K562 (cell line): Measurements from ENCODE around the gene GATA5. TPM values are rescaled to one million over a fixed set of nuclear protein-coding genes. Genes with fewer than 3 reads are reported as not detected.

Source experiments
- ATAC-seq: fragments of 200-7000 bp; cut with Tn5 transposase; 3 replicates; pipeline ENCODE4 v1.9.1; 2020; ENCODE audit warnings: moderate library complexity
- BruUV-seq: library from RNA; stranded (reverse); fragments of 400-500 nt; replicated peaks from 2 replicates; lab custom pipeline; 2021; lab: Mats Ljungman, UMichigan
- CTCF ChIA-PET: fragments of 300-600 bp; formaldehyde crosslinking; extraction: SDS; loops from one replicate; lab custom pipeline; 2021; ENCODE audit warnings: low intra/inter-chr PET ratio; lab: Yijun Ruan, JAX
- POLR2A ChIA-PET: fragments of 300-600, 350-650 bp; sonication (Branson Sonifier 250); formaldehyde crosslinking; extraction: SDS; loops from one replicate; lab custom pipeline; 2021; ENCODE audit warnings: antibody characterized with exemption, inconsistent platforms; lab: Yijun Ruan, JAX
- DNase-seq, 4 experiments: peaks; one replicate each; pipeline versions ENCODE4 v3.0.0 to v3.0.0-alpha.2; 2011 to 2018; ENCODE audit warnings: low spot score in 3 of 4, mixed read lengths in 3 of 4; ENCODE audit errors: extremely low read depth in 1 of 4
- FAIRE-seq: peaks from 2 replicates; lab custom pipeline; 2011; peaks lifted over from hg19 to GRCh38; lab: Jason Lieb, UNC
- H2AFZ ChIP-seq: 2 replicates; pipeline ENCODE4 v1.6.0; 2011; ENCODE audit warnings: low read depth, low read length, control low read depth, inconsistent platforms
- H3K27ac ChIP-seq: fragments of 200-600 bp; 3 replicates; pipeline ENCODE4 v1.8.0; 2011; ENCODE audit warnings: low read depth, mild to moderate bottlenecking, control low read depth, inconsistent platforms, low read length, moderate library complexity, mixed read lengths; ENCODE audit errors: extremely low read depth
- H3K27me3 ChIP-seq, 2 experiments: fragments of 300-600 bp in 1 of 2; 2 replicates in 1 of 2; 3 replicates in 1 of 2; pipeline versions ENCODE4 v1.6.0 to v1.8.0; 2011; ENCODE audit warnings: inconsistent platforms in 2 of 2, low read length in 2 of 2, mild to moderate bottlenecking in 1 of 2, mixed read lengths in 1 of 2, moderate library complexity in 1 of 2; ENCODE audit not compliant: control insufficient read depth in 2 of 2, insufficient read depth in 2 of 2
- H3K36me3 ChIP-seq: fragments of 300-600 bp; 3 replicates; pipeline ENCODE4 v1.8.0; 2011; ENCODE audit warnings: mild to moderate bottlenecking, low read length, inconsistent platforms; ENCODE audit not compliant: control insufficient read depth, insufficient read depth
- H3K4me1 ChIP-seq, 2 experiments: fragments of 200-600 bp in 1 of 2; replicated peaks in 1 of 2; 2 replicates in 1 of 2; 3 replicates in 1 of 2; pipeline versions ENCODE4 v1.5.1 to v1.8.0; 2011; ENCODE audit warnings: inconsistent platforms in 2 of 2, low read length in 2 of 2, mild to moderate bottlenecking in 1 of 2, mixed read lengths in 1 of 2, moderate library complexity in 1 of 2; ENCODE audit not compliant: control insufficient read depth in 2 of 2, insufficient read depth in 2 of 2
- H3K4me2 ChIP-seq: 2 replicates; pipeline ENCODE4 v1.6.1; 2011; ENCODE audit warnings: low read length, control low read depth, inconsistent platforms, mixed read lengths; ENCODE audit not compliant: insufficient read depth
- H3K4me3 ChIP-seq: fragments of 200-600 bp; sonication (generic), shearing (Covaris generic); 2 replicates; pipeline ENCODE4 v1.5.1; 2016; ENCODE audit warnings: control low read depth, inconsistent platforms
- H3K79me2 ChIP-seq: fragments of 200-600 bp; 3 replicates; pipeline ENCODE4 v1.8.0; 2011; ENCODE audit warnings: low read length, inconsistent platforms; ENCODE audit not compliant: control insufficient read depth, insufficient read depth
- H3K9ac ChIP-seq, 2 experiments: 2 replicates each; pipeline versions ENCODE4 v1.6.0 to v1.6.1; 2011; ENCODE audit warnings: low read depth in 2 of 2, low read length in 2 of 2, control low read depth in 1 of 2, inconsistent platforms in 1 of 2, mild to moderate bottlenecking in 1 of 2, mixed read lengths in 1 of 2; ENCODE audit not compliant: insufficient read depth in 1 of 2
- H3K9me1 ChIP-seq: one replicate; pipeline ENCODE4 v1.6.0; 2011; ENCODE audit warnings: inconsistent platforms, mild to moderate bottlenecking, low read length, moderate library complexity; ENCODE audit not compliant: control insufficient read depth, insufficient read depth
- H3K9me3 ChIP-seq: replicated peaks from 2 replicates; pipeline ENCODE4 v1.5.1; 2011; ENCODE audit warnings: low read depth, low read length, inconsistent platforms; ENCODE audit not compliant: control insufficient read depth, insufficient read depth
- H4K20me1 ChIP-seq: replicated peaks from 2 replicates; pipeline ENCODE4 v1.6.1; 2011; ENCODE audit warnings: low read length, inconsistent platforms, mixed read lengths; ENCODE audit not compliant: control insufficient read depth, insufficient read depth
- CEBPB ChIP-seq: fragments of 450-650 bp; IDR thresholded peaks from 2 replicates; pipeline ENCODE4 v1.6.1; 2016; ENCODE audit warnings: missing genetic modification characterization, missing compliant biosample characterization
- HMG20A ChIP-seq: fragments of 450-650 bp; formaldehyde crosslinking; conservative IDR thresholded peaks from 2 replicates; pipeline ENCODE4 v1.4.0; 2020; ENCODE audit warnings: mild to moderate bottlenecking, mixed read lengths
- HMGN3 ChIP-seq: IDR thresholded peaks from 2 replicates; pipeline ENCODE4 v1.6.1; 2011; ENCODE audit warnings: borderline replicate concordance, low read depth, mild to moderate bottlenecking, mixed read lengths, low read length; ENCODE audit not compliant: insufficient read length; ENCODE audit errors: extremely low read depth
- PKNOX1 ChIP-seq: fragments of 450-650 bp; IDR thresholded peaks from 2 replicates; pipeline ENCODE4 v1.6.1; 2016
- TRIM24 ChIP-seq, 2 experiments: fragments of 450-650 bp; IDR thresholded peaks; 2 replicates each; pipeline ENCODE4 v1.6.1; 2016
- XRCC5 ChIP-seq: fragments of 200-400 bp; formaldehyde crosslinking; IDR thresholded peaks from 2 replicates; pipeline ENCODE4 v1.6.1; 2017; ENCODE audit warnings: low read depth, mild to moderate bottlenecking, low read length
- ZBTB33 ChIP-seq: sonication (generic); formaldehyde crosslinking; IDR thresholded peaks from 2 replicates; pipeline ENCODE4 v1.8.1; 2023; ENCODE audit warnings: mild to moderate bottlenecking, missing genetic modification reagents
- ZNF197 ChIP-seq: fragments of 200-800 bp; sonication (Bioruptor generic); IDR thresholded peaks from 2 replicates; pipeline ENCODE4 v1.6.1; 2016; ENCODE audit warnings: low read depth, missing genetic modification characterization, missing compliant biosample characterization
- WGBS: fragments of 100-300 bp; shearing (Covaris generic); methylation state at CpG from one replicate; pipeline ENCODE4 v1.1.6; 2016; ENCODE audit warnings: low coverage, mixed read lengths; ENCODE audit not compliant: insufficient coverage; ENCODE audit errors: missing lambda C conversion rate; 5-methylcytosine and 5-hydroxymethylcytosine counted together
- in situ Hi-C: fragments of 300-500 bp; cut with MboI; formaldehyde crosslinking; loops from 4 replicates; pipeline ENCODE4 v1.15.0; 2018; ENCODE audit warnings: inconsistent platforms, mixed read lengths
- intact Hi-C: fragments of 100-400 bp; cut with micrococcal nuclease; formaldehyde crosslinking; loops from 2 replicates; pipeline ENCODE4 v1.14.2; 2022
- polyA plus RNA-seq, 8 experiments: library from polyadenylated mRNA; depleted of rRNA in 4 of 8; stranded (reverse) in 5 of 8; unstranded in 3 of 8; fragments of >200 nt; fragmentation: Nextera tagmentation in 2 of 8; fragmentation: Illumina TruSeq in 1 of 8; extraction: Ambion mirVana in 2 of 8; extraction: Trizol in 1 of 8; gene quantifications; 2 replicates each; pipeline versions ENCODE4 v1.2.1 to v1.2.3, GENCODE V29; 2011 to 2014; ENCODE audit warnings: inconsistent platforms in 1 of 8, missing spikeins in 1 of 8
- total RNA-seq, 7 experiments: library from RNA; depleted of rRNA in 6 of 7; stranded (reverse); fragments of >200 nt in 6 of 7; fragmentation: Illumina TruSeq in 2 of 7; extraction: Trizol in 2 of 7; gene quantifications; 2 replicates each; pipeline versions ENCODE4 v1.2.1 to v1.2.3, GENCODE V29; 2011 to 2021; ENCODE audit warnings: low replicate concordance in 1 of 7

GATA5 gene
- total and polyA plus RNA-seq, 9 of the 15 experiments (the other 6 are each of a cell fraction or from before 2014, with no cell fraction given): 0.09 to 0.57 (median 0.20) TPM; not detected in 3

GRCh38 chr20:62449951-62450691, 25.7 kb downstream of the GATA5 start (continued):
- peak; percentile 83 for TF ChIP-seq ZBTB33
- no peak for TF ChIP-seq CEBPB (tag)
- no peak for TF ChIP-seq ZNF197 (CRISPR knock-in tag)
- TF ChIP-seq XRCC5: no peak

DNA sequence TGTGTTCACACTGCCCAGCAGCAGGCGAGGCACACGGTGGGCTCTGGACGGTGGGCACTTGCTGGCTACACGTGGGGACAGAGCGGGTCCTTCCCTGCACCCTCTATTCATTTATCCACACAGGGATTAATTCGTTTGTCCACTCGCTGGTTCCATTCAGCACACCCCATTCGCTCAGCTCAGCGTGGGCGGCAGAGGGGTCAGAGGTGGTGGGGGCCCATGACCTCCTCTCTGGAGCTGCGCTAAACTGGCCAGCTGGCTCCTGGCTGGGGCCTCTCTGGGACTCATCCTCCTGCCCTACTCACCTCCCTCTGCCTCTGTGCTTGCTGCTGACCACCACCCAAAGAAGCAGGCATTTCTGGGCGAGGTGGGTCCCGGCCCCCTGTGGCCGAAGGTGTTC, 27.0 kb downstream of the GATA5 start:
- no peak overlapping the region for H3K4me2 ChIP-seq
- DNase-seq (no peak), FAIRE-seq (no peak), ATAC-seq (0 out of 3 replicates have a peak, but pooled peaks have one; percentile 11)
- intact Hi-C loops: no loop called here
- ChIA-PET POLR2A (interaction anchor here (1.3 kb wide), 1 partner anchor 15 kb away, joined by 3 read pairs; no protein-coding TSS in a partner anchor), CTCF (no interaction called here)
- H3K27ac ChIP-seq: no peak overlapping the region
- H3K27me3 ChIP-seq: peaks cover 0 to 12% of the 10 kb centered on the region in 2 experiments; a peak in 3 of 5 replicates
- no peak overlapping the region for H3K4me3 ChIP-seq
- WGBS: 46% methylated on average over 14 of the region's 14 CpGs
- no peaks in the 10 kb centered on the region for H3K9me3 ChIP-seq
- H3K9me1 ChIP-seq: no peaks in the 10 kb centered on the region
- H3K79me2 ChIP-seq: no peaks in the 10 kb centered on the region
- no TSS peak for BruUV-seq
- H3K36me3 ChIP-seq: no peaks in the 10 kb centered on the region
- H2AFZ ChIP-seq: no peak overlapping the region
- H3K4me1 ChIP-seq: peaks cover 23 to 76% of the 10 kb centered on the region in 2 experiments; a peak in 4 of 5 replicates
- no peaks in the 10 kb centered on the region for H4K20me1 ChIP-seq
- in situ Hi-C loops: no loop called here
- H3K9ac ChIP-seq: peak overlapping the region in 1 of 2 experiments; percentile 35; a peak in 1 of 4 replicates
- TF ChIP-seq PKNOX1 (no peak), HMGN3 (no peak), HMG20A (CRISPR knock-in tag) (no peak), TRIM24 (IDR thresholded peaks at IDR 0.05) (no peak)
